Measurements from ENCODE around the gene RIMS4. TPM values are rescaled to one million over a fixed set of nuclear protein-coding genes. Genes with fewer than 3 reads are reported as not detected.

The RIMS4 gene
- total RNA-seq, 3 donors from 2014 or later: 0.66 to 1.8 (median 0.96) TPM

DNA sequence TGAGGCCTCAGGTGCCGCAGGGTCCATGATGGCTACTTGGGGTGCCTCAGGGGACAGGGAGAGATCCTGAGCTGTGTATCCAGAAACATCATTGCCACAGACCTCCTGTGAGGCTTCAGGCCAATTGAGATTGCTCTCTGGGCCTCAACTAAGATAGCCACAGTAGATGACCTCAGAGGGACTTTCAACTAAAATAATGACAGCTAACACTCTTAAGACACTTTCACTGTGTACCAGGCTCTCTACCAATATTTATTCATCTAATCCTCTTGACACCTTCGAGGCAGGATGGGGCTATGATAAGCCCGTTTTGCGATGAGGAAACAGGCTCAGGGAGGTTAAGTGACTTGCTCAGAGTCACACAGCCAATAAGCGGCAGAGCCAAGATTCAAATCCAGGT is 10.7 kb downstream of the RIMS4 start:
- Histone ChIP-seq H3K36me3 (no peaks in the 10 kb centered on the region), H3K9me3 (no peaks in the 10 kb centered on the region), H3K4me3 (no peak overlapping the region), H3K27me3 (peaks cover 0 to 4% of the 10 kb centered on the region in 2 donors), H3K27ac (no peak overlapping the region), H3K4me1 (no peaks in the 10 kb centered on the region)
- DNase-seq (ENCODE audit: low spot score in 2 of 2): no peak
- intact Hi-C loops (cut with DNase I; ENCODE audit: low total_unique reads): no loop called here
- no peak for TF ChIP-seq CTCF (IDR thresholded peaks at IDR 0.05)

GRCh38 chr20:44796758-44797457 is 13.4 kb downstream of the RIMS4 start:
- Histone ChIP-seq H3K4me1 (no peaks in the 10 kb centered on the region), H3K27ac (no peak overlapping the region), H3K4me3 (no peak overlapping the region), H3K36me3 (no peaks in the 10 kb centered on the region), H3K27me3 (peaks cover 0 to 4% of the 10 kb centered on the region in 2 donors), H3K9me3 (no peaks in the 10 kb centered on the region)
- intact Hi-C loops (cut with DNase I; ENCODE audit: low total_unique reads): no loop called here
- no peak for DNase-seq (ENCODE audit: low spot score in 2 of 2)
- TF ChIP-seq POLR2AphosphoS5 (IDR thresholded peaks at IDR 0.05): no peak

DNA sequence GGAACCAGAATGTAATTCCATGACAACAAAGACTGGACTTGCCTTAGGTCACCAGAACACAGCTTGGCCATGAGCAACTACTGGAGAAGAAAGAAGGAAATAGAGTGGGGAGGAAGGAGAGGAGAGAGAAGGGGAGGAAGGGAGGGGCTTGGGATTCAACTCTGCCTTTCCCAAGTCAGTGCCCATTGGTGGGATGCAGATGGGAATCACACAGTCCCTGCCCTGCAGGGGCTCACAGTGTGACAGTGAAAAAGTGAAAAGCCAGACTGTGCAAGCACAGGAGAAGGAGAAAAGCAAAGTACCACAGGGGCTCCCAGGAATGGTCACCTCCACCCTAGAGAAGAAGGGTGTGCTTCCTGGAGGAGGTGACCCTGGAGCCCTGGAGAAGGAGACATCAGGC is 14.0 kb downstream of the RIMS4 start:
- intact Hi-C loops (cut with DNase I; ENCODE audit: low total_unique reads): no loop called here
- no peak for DNase-seq (ENCODE audit: low spot score in 2 of 2)

DNA sequence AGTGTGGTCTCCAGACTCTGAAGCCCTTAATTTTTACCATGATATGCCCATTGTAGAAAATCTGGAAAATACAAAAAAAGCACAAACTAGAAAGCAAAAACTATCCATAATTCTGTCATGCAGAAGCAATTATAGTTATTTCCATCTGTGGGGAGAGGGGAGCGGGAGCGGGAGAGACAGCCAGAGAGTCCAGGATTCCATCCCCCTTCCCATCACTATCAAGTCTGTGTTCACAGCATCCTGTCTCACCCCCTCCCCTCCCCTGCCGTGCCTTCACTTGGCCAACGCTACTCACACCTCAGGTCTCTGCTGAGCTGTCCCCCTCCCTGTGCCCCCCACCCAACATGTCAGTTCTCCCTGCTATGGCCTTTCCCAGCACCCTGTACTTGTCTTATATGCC is 14.5 kb downstream of the RIMS4 start:
- intact Hi-C loops (cut with DNase I; ENCODE audit: low total_unique reads): no loop called here
- Histone ChIP-seq H3K4me3 (no peak overlapping the region), H3K36me3 (no peaks in the 10 kb centered on the region), H3K27ac (no peak overlapping the region), H3K9me3 (no peaks in the 10 kb centered on the region), H3K4me1 (no peaks in the 10 kb centered on the region), H3K27me3 (peaks cover 0 to 4% of the 10 kb centered on the region in 2 donors)
- DNase-seq (ENCODE audit: low spot score in 2 of 2): no peak
- TF ChIP-seq POLR2A (IDR thresholded peaks at IDR 0.05): no peak

More for the DNA sequence above, 14.0 kb downstream of the RIMS4 start:
- Histone ChIP-seq H3K27ac (no peak overlapping the region), H3K9me3 (no peaks in the 10 kb centered on the region), H3K4me1 (no peaks in the 10 kb centered on the region), H3K27me3 (peaks cover 0 to 4% of the 10 kb centered on the region in 2 donors), H3K36me3 (no peaks in the 10 kb centered on the region), H3K4me3 (no peak overlapping the region)
- TF ChIP-seq CTCF (IDR thresholded peaks at IDR 0.05) (no peak), POLR2A (IDR thresholded peaks at IDR 0.05) (no peak), POLR2AphosphoS5 (IDR thresholded peaks at IDR 0.05) (no peak)

- peaks cover 0 to 4% of the 10 kb centered on the region in 2 donors for H3K27me3 ChIP-seq
- no peaks in the 10 kb centered on the region for H3K4me1 ChIP-seq
- intact Hi-C loops (cut with DNase I; ENCODE audit: low total_unique reads): no loop called here
- no peaks in the 10 kb centered on the region for H3K9me3 ChIP-seq
- no peak for TF ChIP-seq POLR2A (IDR thresholded peaks at IDR 0.05)
- TF ChIP-seq CTCF (IDR thresholded peaks at IDR 0.05): no peak
- no peak for TF ChIP-seq POLR2AphosphoS5 (IDR thresholded peaks at IDR 0.05)
- H3K36me3 ChIP-seq: no peaks in the 10 kb centered on the region
- no peak for DNase-seq (ENCODE audit: low spot score in 2 of 2)
- H3K4me3 ChIP-seq: no peak overlapping the region
- no peak overlapping the region for H3K27ac ChIP-seq
These were observed 17.6 kb downstream of the RIMS4 start for GRCh38 chr20:44792796-44793195.

- intact Hi-C loops (cut with DNase I; ENCODE audit: low total_unique reads): no loop called here
- no peaks in the 10 kb centered on the region for H3K36me3 ChIP-seq
- H3K4me3 ChIP-seq: no peak overlapping the region
- no peaks in the 10 kb centered on the region for H3K9me3 ChIP-seq
- H3K27me3 ChIP-seq: peaks cover 0 to 3% of the 10 kb centered on the region in 2 donors
- DNase-seq (ENCODE audit: low spot score in 2 of 2): no peak
- TF ChIP-seq POLR2AphosphoS5 (IDR thresholded peaks at IDR 0.05): no peak
- TF ChIP-seq POLR2A (IDR thresholded peaks at IDR 0.05): no peak
- no peak for TF ChIP-seq CTCF (IDR thresholded peaks at IDR 0.05)
- H3K4me1 ChIP-seq: no peaks in the 10 kb centered on the region
- no peak overlapping the region for H3K27ac ChIP-seq
These were observed 19.5 kb downstream of the RIMS4 start for GRCh38 chr20:44790638-44791393.
